ENCODE measurements around the gene RNASEH2A.

DNA sequence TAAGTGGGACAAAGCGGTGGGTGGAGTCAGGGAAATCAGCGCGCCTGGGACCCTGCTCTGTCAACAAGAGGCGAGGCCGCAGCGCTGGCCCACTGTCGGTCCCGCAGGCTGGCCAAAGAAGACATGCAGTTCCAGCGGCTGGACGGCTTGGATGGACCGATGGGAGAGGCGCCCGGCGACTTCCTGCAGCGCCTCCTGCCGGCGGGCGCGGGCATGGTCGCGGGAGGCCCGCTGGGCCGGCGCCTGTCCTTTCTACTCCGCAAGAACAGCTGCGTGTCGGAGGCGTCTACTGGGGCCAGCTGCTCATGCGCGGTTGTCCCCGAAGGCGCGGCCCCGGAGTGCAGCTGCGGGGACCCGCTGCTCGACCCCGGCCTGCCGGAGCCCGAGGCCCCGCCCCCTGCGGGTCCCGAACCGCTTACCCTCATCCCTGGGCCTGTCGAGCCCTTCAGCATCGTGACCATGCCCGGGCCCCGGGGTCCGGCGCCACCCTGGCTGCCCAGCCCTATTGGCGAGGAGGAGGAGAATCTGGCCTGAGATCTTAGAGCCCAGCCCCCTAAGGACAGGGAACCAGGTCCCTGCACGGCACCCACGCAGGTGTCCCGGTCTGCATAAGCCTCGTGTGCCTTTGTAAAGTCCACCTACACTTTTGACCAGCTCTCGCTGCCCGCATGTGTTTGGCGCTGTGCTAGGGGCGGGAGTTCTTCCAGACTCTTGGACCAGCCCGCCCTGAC lies 48.7 kb upstream of the RNASEH2A start:
- TF ChIP-seq POLR2A (IDR thresholded peaks at IDR 0.05; ENCODE audit: low read length) (no peak), GATA1 (IDR thresholded peaks at IDR 0.05; ENCODE audit: low read depth, low read length) (no peak)
